Superior temporal gyrus (tissue), 1 donor: Measurements from ENCODE around the gene CPZ.

ENCODE experiments used
- DNase-seq: peaks from one replicate; pipeline ENCODE4 v3.0.0-alpha.2; 2016; ENCODE audit errors: extremely low spot score

Gene CPZ

DNA sequence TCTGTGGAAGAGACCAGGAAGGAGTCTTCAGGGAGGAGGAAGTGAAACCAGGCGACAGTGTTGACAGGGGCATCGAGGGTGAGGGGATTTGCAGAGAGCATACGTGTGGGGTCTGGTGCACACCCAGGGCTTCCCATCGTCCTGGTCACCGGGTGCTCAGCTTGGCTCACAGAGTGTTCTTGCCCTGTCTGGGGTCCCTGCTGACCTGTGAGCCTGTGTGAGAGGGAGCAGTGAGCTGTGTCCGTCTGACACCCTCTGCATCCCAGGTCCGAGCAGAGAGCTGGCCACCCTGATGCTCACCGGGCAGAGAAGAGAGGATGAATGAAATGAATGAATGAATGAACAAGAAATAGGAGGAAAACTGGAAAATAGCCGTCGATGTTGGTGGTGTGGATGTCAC lies 46.5 kb downstream of the CPZ start:
- no peak for DNase-seq

DNA sequence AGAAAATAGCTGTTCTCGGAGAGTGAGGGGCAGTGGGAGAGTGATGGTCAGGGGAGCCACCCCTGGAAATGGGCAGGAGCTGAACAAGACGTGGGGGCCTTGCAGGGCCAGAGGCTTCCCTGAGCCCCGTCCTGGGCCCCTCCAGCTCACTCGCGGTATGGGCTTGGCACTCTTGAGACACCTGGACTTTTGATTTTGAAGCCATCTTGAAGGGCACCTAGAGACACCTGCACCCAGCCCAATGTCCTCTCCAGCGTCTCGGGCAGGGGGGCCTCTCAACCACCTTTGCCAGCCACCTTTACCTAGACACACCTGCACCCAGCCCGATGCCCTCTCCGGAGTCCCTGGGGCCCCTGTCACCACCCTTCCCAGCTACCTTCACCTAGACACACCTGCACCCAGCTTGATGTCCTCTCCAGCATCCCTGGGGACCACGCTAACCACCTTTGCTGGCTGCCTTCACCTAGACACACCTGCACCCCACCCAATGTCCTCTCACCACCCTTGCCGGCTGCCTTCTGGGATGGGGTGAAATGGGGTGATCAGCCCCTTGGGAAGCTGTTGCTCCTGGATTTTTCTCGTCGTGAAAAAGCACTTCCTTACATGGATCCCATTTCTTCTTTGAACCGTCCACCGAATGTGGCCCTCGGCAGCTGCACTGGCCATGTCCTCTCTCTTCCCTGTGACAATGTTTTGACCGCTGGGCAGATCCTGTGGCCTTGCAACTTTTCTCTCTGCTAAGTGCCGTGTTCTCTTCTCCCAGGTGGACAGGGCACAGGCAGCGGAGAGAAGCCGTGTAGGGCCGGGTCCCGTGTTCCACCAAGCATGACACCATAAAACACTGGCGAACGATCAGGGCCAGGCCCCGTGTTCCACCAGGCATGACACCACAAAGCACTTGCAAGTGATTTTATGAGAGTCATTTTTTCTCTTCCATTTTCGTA lies 47.5 kb downstream of the CPZ start:
- no peak for DNase-seq

- DNase-seq, result no peak
These were observed 48.3 kb downstream of the CPZ start for GRCh38 chr4:8640816-8641215.

DNA sequence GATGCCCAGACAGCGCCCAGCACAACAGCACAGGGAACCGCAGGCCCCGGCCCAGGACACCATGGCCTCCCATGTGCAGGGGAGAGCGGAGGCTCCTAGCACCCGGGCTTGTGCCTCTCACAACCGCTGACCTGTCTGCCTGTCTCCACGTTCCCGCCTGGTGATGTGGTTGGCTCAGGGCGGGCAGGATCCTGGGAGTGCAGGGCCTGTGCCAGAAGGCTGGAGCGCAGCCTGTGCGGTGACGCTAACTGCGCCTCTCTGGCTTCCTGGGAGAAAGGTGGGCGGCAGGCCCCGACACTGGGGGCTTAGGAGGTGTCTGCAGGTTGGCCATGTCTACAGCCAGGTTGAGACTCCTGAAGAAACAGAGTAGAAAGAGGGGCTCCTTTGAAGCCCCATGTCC lies 48.7 kb downstream of the CPZ start:
- DNase-seq, result no peak

DNA sequence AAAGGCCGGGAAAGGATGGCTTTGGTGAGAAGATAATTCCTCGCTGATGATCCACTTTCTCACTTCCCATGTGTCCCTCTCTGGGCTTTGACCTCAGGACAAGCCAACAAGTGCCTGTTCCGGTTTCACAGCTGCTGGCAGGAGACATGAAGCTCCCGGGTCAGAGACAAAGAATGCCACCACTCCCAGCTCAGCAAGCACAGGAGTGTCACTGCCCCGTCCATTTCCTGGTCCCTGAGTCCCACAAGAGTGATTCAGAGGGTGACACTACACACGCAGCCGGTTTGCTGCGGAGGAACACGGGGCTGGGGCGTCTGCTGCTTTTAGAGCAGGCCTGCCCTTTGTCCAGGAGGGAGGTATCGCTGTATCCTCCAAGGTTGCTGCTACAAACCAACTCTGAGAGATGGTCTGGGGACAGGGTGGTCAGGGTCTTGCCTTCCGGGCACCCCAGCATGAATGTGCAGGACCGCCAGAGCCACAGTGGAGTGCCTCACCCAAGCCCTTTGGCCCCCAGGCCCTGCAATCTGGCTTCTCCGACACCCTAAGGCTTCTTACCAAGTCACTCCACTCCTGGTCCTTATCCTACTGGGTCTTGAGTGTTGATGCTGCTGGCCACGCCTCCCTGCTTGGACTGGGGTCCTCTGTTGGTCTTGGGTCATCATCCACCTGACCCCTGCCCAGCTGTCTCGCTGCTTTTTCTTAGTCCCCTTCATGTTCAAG lies 49.5 kb downstream of the CPZ start:
- no peak for DNase-seq

- no peak for DNase-seq
These were observed 50.2 kb downstream of the CPZ start for GRCh38 chr4:8642651-8643321.

DNA sequence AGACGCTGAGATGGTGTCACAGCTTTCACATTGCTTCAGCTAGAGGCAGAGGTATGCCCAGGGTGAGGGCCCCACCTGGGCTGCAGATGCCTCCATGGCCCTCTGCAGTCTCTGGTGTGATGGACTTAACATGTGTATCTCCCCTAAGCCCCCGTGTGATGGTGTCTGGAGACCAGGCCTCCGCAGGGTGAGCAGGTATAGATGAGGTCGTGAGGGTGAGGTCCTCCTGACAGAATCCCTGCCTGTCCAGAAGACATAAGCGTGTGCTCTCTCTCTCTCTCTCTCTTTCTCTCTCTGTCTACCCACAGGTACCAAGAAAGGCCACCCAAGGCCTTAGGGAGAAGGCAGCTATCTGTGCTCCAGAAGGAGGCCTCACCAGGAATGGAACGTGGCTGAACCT lies 50.9 kb downstream of the CPZ start:
- no peak for DNase-seq

GRCh38 chr4:8643986-8644385 lies 51.4 kb downstream of the CPZ start:
- DNase-seq, result no peak

- DNase-seq, result no peak
These were observed 51.9 kb downstream of the CPZ start for GRCh38 chr4:8644461-8644891.

- no peak for DNase-seq
These were observed 52.6 kb downstream of the CPZ start for GRCh38 chr4:8644966-8645752.

GRCh38 chr4:8645753-8646124 lies 53.2 kb downstream of the CPZ start:
- no peak for DNase-seq

GRCh38 chr4:8646296-8647093 lies 53.9 kb downstream of the CPZ start:
- DNase-seq, result no peak

DNA sequence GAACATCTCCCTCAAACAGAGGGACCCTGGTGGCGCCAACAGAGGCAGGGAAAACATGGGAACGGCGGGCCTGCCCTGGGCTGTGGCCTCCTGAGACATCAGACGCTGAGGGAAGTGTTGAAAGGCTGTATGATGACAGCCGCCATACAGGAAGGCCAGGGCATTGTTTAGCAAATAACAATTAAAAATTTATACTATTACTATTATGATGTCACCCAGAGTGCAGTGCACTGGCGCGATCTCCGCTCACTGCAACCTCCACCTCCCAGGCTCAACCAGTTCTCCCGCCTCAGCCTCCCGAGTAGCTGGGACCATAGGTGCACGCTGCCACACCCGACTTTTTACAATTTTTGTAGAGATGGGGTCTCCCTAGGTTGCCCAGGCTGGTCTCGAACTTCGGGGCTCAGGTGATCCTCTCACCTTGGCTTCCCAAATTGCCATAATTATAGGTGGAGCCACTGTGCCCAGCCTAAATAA lies 54.6 kb downstream of the CPZ start:
- DNase-seq, result no peak

DNA sequence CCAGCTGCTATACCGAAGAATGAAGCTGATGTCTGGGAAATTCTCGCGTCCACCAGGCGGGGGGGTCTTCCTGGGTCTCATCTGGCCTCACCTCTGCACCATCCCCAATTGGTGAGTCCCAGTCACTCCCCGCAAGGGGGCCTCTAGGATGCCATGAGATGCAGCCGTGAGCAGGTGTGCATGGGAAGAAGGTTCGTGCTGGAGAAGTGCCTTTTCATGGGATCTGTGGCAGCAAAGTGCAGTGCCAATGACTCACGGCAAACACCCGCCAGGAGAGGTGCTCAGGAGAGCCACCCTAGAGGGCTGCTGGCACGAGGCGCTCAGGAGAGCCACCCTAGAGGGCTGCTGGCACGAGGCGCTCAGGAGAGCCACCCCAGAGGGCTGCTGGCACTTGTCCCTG lies 55.1 kb downstream of the CPZ start:
- DNase-seq, result no peak

- DNase-seq, result no peak
These were observed 55.7 kb downstream of the CPZ start for GRCh38 chr4:8648296-8648695.

- DNase-seq, result no peak
These were observed 56.5 kb downstream of the CPZ start for GRCh38 chr4:8648816-8649630.

DNA sequence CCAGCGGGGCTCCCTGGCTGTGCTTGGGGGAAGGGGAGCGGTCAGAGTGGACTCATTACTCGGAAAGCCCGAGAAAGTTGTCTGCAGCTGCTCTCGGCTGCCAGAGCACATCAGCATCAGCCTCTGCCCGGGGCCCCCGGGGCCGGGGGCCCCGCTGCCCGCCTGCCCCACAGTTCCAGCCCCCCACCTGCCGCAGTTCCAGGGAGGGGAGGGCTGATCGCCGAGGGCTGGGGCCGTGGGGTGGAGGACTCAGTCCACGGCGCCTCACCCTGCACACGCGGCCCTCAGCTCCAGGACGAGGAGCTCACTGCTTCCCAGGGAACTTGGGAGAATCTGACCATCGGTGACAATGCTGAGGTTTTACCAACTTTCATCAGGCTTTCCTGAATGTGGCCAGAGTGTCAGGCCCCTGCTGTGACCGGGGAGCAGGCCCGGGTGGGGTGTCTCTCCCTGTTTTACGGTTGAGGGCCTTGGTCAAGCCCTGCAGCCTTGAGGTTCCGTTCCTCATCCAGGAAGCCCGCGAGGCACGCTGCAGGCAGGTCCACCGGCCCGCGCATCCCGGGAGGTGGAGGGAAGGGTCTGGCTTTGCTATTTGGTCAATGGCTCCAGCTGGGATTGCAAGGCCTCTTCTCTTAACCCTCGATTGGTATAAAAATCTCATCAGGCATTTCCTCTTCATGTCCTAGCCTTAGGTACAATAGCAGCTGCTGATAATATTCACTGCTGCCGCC lies 57.2 kb downstream of the CPZ start:
- DNase-seq, result no peak

- DNase-seq, result no peak
These were observed 59.2 kb downstream of the CPZ start for GRCh38 chr4:8651661-8652180.
